Activated CD4-positive, alpha-beta T cell treated with anti-CD3 and anti-CD28 coated beads, Interleukin-2, amount 10 ng/mL, durations not matched to agents 24 days and 14 days (primary cell): ENCODE data around the gene ARRDC2. TPM values are rescaled to one million over a fixed set of nuclear protein-coding genes. Genes with fewer than 3 reads are reported as not detected.
"Not testable (repeated sequence)": the region's sequence is repeated elsewhere in the genome, so short reads cannot be mapped to it uniquely, and the experiment has no call there.

Experiments used
- DNase-seq: peaks from one replicate; pipeline ENCODE4 v3.0.0; 2022
- H3K27ac Mint-ChIP-seq: one replicate; pipeline ENCODE4 v1.8.0; 2022; ENCODE audit warnings: mild to moderate bottlenecking, mixed read lengths
- H3K27me3 Mint-ChIP-seq: one replicate; pipeline ENCODE4 v1.8.0; 2022; ENCODE audit warnings: mixed read lengths
- H3K36me3 Mint-ChIP-seq: one replicate; pipeline ENCODE4 v1.8.0; 2022; ENCODE audit warnings: low read depth, mild to moderate bottlenecking, mixed read lengths
- H3K4me1 Mint-ChIP-seq: one replicate; pipeline ENCODE4 v1.8.0; 2021; ENCODE audit warnings: mixed read lengths
- H3K4me3 Mint-ChIP-seq: one replicate; pipeline ENCODE4 v1.8.0; 2022; ENCODE audit warnings: mild to moderate bottlenecking, moderate library complexity, mixed read lengths
- H3K9me3 Mint-ChIP-seq: one replicate; pipeline ENCODE4 v1.8.0; 2021; ENCODE audit warnings: mixed read lengths
- intact Hi-C: fragments of 100-400 bp; cut with micrococcal nuclease; formaldehyde crosslinking; loops from one replicate; pipeline ENCODE4 v1.15.1; 2023
- total RNA-seq: library from RNA; stranded (reverse); gene quantifications from 2 replicates; pipeline ENCODE4 v1.2.3, GENCODE V29; 2022

The ARRDC2 gene
- total RNA-seq, 1 donor from 2014 or later, result 41.7 TPM

DNA sequence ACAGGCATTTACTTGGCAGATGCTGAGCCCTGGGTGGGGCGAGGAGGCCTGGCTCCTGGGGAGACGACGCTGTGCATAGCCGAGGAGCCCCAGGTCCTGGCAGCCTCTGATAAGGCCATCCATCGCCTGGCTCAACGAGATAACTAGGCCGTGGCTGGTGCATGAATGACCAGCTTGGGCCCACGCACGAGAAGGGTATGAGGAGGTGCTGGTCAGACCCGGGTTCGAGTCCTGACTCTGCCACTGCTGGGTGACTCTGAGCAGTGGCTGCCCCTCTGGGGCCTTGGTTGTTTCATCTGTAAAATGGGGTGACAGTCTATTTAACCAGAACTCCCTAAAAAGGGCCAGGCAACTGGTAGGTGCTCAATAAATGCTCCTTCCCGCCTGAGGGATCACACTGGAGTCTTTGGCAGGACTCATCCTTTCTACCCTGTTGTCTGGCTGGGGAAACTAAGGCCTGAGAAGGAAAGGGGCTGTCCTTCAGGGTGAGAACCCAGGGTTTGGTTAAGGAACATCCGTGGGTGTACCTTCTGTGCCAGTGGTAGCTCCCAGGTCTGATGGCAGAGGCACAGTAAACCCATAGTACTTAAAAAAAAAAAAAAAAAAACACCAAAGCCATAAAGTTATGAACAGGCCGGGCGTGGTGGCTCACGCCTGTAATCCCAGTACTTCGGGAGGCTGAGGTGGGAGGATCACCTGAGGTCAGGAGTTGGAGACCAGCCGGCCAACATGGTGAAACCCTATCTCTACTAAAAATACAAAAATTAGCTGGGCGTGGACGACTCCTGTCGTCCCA, 8.1 kb upstream of the ARRDC2 start:
- Mint-ChIP-seq H3K27me3 (peaks cover 2% of the 10 kb centered on the region), H3K9me3 (no peaks in the 10 kb centered on the region), H3K4me1 (peaks cover 15% of the 10 kb centered on the region), H3K4me3 (peak overlapping the region; percentile 87), H3K36me3 (peaks cover 15% of the 10 kb centered on the region), H3K27ac (peak overlapping the region; percentile 99)
- no peak for DNase-seq
- intact Hi-C loops, result loop anchor here (2.0 to 10.0 kb wide), 2 partner anchors 125 to 295 kb away; no protein-coding TSS in a partner anchor

DNA sequence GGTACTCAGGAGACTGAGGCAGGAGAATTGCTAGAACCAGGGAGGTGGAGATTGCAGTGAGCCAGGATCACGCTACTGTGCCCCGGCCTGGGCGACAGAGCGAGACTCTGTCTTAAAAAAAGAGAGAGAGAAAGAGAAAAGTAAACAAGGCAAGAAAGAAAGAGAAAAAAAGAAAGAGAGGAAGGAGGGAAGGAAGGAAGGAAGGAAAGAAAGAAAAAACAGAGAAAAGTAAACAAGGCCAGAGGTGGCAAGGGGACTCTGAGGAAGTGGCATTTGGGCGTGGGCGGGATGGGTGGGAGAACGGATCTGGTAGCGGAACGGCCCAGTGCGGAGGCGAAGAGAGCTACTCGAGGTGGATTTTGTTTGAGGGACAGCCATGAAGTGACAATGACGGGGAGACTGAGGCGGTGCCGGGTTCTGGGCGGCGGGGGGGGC, 7.5 kb upstream of the ARRDC2 start:
- intact Hi-C loops, result loop anchor here (2.0 to 10.0 kb wide), 2 partner anchors 126 to 294 kb away; no protein-coding TSS in a partner anchor
- Mint-ChIP-seq H3K27me3 (peaks cover 2% of the 10 kb centered on the region), H3K4me3 (peak overlapping the region; percentile 87), H3K9me3 (no peaks in the 10 kb centered on the region), H3K4me1 (peaks cover 15% of the 10 kb centered on the region), H3K27ac (peak overlapping the region; percentile 99), H3K36me3 (peaks cover 17% of the 10 kb centered on the region)
- no peak for DNase-seq

DNA sequence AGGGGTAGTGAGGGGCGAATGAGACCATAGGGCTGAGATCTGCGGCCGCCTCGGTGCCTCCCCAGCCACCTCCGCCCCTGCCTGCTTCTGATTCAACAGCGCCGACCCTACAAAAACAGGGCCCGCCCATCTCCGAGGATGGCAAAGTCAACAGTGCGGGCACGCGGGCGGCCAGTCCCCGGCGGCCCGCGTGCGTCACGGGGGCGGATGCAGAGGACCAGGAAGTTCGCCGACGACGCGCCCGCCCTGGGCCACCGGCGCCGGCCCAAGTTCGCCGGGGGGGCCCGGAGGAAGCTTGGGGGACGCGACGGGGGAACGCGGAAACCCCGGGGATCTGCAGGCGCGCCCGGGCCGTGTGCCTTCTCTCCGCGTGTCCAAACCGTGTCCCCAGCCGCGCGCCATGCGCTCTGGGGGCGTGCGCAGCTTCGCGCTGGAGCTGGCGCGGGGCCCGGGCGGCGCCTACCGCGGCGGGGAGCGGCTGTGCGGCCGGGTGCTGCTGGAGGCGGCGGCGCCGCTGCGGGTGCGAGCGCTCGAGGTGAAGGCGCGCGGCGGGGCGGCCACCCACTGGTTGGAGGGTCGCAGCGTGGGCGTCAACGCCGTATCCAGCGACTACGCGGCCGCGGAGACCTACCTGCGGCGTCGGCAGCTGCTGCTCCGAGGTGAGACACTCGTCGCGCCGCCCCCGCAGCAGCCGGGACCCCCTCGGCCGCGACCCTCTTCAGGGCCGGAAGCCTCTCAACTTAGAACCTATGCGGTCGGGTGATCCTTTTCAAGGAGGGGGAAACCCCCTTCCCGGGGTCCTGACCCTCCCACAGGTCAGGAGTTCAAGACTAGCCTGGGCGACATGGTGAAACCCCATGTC, 6.8 kb upstream of the ARRDC2 start:
- DNase-seq, result peak; percentile 97
- H3K36me3 Mint-ChIP-seq, result peaks cover 17% of the 10 kb centered on the region
- peak overlapping the region; percentile 93 for H3K4me3 Mint-ChIP-seq
- intact Hi-C loops, result loop anchor here (2.0 to 10.0 kb wide), 2 partner anchors 126 to 294 kb away; no protein-coding TSS in a partner anchor
- H3K9me3 Mint-ChIP-seq, result no peaks in the 10 kb centered on the region
- no peaks in the 10 kb centered on the region for H3K27me3 Mint-ChIP-seq
- H3K27ac Mint-ChIP-seq, result peak overlapping the region; percentile 99
- peaks cover 15% of the 10 kb centered on the region for H3K4me1 Mint-ChIP-seq

- intact Hi-C loops, result loop anchor here (2.0 to 10.0 kb wide), 2 partner anchors 127 to 293 kb away; no protein-coding TSS in a partner anchor
- no peak for DNase-seq
- peak overlapping the region; percentile 93 for H3K4me3 Mint-ChIP-seq
- H3K9me3 Mint-ChIP-seq, result no peaks in the 10 kb centered on the region
- H3K36me3 Mint-ChIP-seq, result peaks cover 22% of the 10 kb centered on the region
- peak overlapping the region; percentile 93 for H3K27ac Mint-ChIP-seq
- H3K27me3 Mint-ChIP-seq, result no peaks in the 10 kb centered on the region
- peaks cover 17% of the 10 kb centered on the region for H3K4me1 Mint-ChIP-seq
These were observed 6.1 kb upstream of the ARRDC2 start for GRCh38 chr19:18001777-18002345.

- peaks cover 18% of the 10 kb centered on the region for H3K4me1 Mint-ChIP-seq
- no peaks in the 10 kb centered on the region for H3K9me3 Mint-ChIP-seq
- peak; percentile 75 for DNase-seq
- H3K36me3 Mint-ChIP-seq, result peaks cover 26% of the 10 kb centered on the region
- H3K27me3 Mint-ChIP-seq, result no peaks in the 10 kb centered on the region
- peak overlapping the region; percentile 66 for H3K27ac Mint-ChIP-seq
- intact Hi-C loops, result loop anchor here (10.0 kb wide), 1 partner anchor 292 kb away; no protein-coding TSS in a partner anchor
- H3K4me3 Mint-ChIP-seq, result peak overlapping the region; percentile 93
These were observed 5.6 kb upstream of the ARRDC2 start for GRCh38 chr19:18002347-18002850.

- H3K4me1 Mint-ChIP-seq, result peaks cover 25% of the 10 kb centered on the region
- not testable (repeated sequence) for H3K27ac Mint-ChIP-seq, DNase-seq, H3K27me3 Mint-ChIP-seq, H3K4me3 Mint-ChIP-seq, H3K9me3 Mint-ChIP-seq
- H3K36me3 Mint-ChIP-seq, result peaks cover 45% of the 10 kb centered on the region
- intact Hi-C loops, result loop anchor here (5.0 to 10.0 kb wide), 2 partner anchors 162 to 289 kb away; no protein-coding TSS in a partner anchor
These were observed 2.2 kb upstream of the ARRDC2 start for GRCh38 chr19:18005750-18006149.

- peak; percentile 96 for DNase-seq
- H3K4me3 Mint-ChIP-seq, result peak overlapping the region; percentile 92
- intact Hi-C loops, result loop anchor here (1.0 to 10.0 kb wide), 3 partner anchors 51 to 288 kb away; no protein-coding TSS in a partner anchor
- H3K9me3 Mint-ChIP-seq, result no peaks in the 10 kb centered on the region
- H3K36me3 Mint-ChIP-seq, result peaks cover 51% of the 10 kb centered on the region
- H3K27me3 Mint-ChIP-seq, result no peaks in the 10 kb centered on the region
- peak overlapping the region; percentile 93 for H3K27ac Mint-ChIP-seq
- peaks cover 33% of the 10 kb centered on the region for H3K4me1 Mint-ChIP-seq
These were observed 690 bp upstream of the ARRDC2 start for GRCh38 chr19:18007044-18007916.

DNA sequence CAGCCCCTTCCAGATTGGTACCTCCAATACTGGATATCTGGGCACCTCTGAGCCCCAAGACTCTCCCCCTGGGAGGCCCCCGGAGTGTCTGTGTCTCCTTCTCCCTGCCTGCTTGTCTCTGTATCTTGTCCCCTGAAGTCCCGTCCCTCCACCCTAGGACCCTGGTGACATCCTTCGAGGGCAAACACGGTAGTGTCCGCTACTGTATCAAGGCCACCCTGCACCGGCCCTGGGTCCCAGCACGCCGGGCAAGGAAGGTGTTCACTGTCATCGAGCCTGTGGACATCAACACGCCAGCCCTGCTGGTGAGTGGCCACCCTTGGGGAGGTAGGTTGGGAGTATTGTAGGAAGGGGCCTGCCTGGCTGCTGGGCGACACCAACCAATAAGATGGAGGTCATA, 844 bp downstream of the ARRDC2 start:
- Mint-ChIP-seq H3K27me3 (no peaks in the 10 kb centered on the region), H3K27ac (peak overlapping the region; percentile 87), H3K9me3 (no peaks in the 10 kb centered on the region), H3K4me1 (peaks cover 42% of the 10 kb centered on the region), H3K4me3 (peak overlapping the region; percentile 92), H3K36me3 (peaks cover 56% of the 10 kb centered on the region)
- intact Hi-C loops, result loop anchor here (1.0 to 10.0 kb wide), 3 partner anchors 36 to 286 kb away; no protein-coding TSS in a partner anchor
- no peak for DNase-seq

DNA sequence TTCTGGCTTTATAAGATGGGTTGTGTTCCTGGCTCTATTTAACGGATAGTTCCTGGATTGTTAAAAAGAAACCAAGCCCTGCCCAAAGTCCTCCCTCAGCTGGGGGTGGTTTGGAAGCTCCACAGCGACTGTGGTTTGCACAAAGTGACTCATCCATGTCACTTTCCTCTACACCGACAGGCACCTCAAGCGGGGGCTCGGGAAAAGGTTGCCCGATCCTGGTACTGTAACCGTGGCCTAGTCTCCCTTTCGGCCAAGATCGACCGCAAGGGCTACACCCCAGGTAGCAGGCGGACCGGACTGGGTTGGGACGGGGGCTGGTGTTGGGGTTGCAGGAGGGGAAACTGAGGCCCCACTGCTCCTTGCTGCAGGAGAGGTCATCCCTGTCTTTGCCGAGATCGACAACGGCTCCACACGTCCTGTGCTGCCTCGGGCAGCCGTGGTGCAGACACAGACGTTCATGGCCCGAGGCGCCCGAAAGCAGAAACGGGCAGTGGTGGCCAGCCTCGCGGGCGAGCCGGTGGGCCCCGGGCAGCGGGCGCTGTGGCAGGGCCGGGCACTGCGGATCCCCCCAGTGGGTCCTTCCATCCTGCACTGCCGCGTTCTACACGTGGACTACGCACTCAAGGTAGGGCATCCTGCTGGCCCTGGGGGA, 1.6 kb downstream of the ARRDC2 start:
- Mint-ChIP-seq H3K36me3 (peaks cover 62% of the 10 kb centered on the region), H3K27ac (peak overlapping the region; percentile 63), H3K4me3 (peak overlapping the region; percentile 92), H3K9me3 (no peaks in the 10 kb centered on the region), H3K27me3 (no peaks in the 10 kb centered on the region), H3K4me1 (peaks cover 49% of the 10 kb centered on the region)
- peak; percentile 76 for DNase-seq
- intact Hi-C loops, result loop anchor here (5.0 to 10.0 kb wide), 2 partner anchors 158 to 285 kb away; no protein-coding TSS in a partner anchor

DNA sequence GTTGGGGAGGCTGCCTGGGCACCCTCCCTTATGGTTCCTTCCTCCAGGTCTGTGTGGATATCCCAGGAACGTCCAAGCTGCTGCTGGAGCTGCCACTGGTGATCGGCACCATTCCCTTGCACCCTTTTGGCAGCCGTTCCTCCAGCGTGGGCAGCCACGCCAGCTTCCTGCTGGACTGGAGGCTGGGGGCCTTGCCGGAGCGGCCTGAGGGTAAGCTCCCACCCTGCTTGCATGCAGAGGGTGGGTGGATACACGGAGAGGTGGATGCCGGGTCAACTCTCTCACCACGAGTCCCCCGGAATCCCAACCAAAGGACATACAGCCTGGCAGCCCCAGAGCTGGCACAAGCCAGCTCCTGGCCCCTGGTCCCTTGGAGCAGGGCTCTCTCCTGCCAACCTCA, 2.2 kb downstream of the ARRDC2 start:
- Mint-ChIP-seq H3K27ac (no peak overlapping the region), H3K27me3 (no peaks in the 10 kb centered on the region), H3K9me3 (no peaks in the 10 kb centered on the region), H3K4me1 (peaks cover 54% of the 10 kb centered on the region), H3K4me3 (peak overlapping the region; percentile 58), H3K36me3 (peaks cover 66% of the 10 kb centered on the region)
- intact Hi-C loops, result no loop called here
- DNase-seq, result no peak

DNA sequence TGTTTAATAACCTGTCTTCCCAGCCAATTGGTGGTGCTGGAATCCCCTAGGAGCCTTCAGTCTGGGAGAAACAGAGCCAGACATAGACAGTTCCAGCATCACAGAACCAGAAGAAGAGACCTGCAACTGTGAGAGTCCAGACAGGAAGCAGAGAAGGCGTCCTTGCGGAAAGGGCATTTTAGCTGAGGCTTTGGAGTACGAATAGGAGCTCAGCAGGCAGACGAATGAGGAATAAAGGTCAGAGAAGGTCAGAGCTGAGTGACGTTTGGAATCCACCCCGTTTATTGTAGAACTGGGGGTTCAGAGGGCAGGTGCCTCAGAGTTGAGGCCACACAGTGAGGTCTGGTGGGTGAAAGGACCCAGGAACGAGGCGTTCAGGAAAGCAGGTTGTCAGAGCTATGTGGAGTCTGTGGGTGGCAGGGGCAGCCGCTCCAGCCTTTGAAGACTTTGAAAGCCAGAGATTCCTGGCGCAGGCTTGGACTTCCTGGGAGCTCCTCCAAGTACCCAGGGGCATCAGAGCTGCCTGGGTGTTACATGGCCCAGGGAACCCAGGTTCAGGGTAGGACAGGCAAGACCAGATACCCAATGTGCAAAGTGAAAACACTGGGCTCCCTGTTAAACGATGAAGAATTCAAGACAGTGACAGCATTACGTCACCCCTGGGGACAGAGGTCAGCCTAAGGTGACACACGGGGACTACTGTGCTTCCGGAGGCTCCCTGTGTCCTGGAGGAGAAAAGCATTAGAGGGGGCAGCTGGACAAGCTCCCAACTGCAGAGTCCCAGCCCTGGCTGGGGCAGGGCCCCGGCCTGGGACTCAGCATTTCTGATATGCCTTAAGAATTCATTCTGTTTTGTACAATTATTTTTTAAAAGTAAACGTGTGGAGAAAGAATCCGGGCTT, 5.5 kb downstream of the ARRDC2 start:
- Mint-ChIP-seq H3K27me3 (no peaks in the 10 kb centered on the region), H3K9me3 (no peaks in the 10 kb centered on the region), H3K27ac (peak overlapping the region; percentile 95), H3K4me3 (peak overlapping the region; percentile 76), H3K36me3 (peaks cover 67% of the 10 kb centered on the region), H3K4me1 (peaks cover 65% of the 10 kb centered on the region)
- DNase-seq, result peak; percentile 75
- intact Hi-C loops, result no loop called here
